ENCODE measurements around the gene FXYD7. TPM values are rescaled to one million over a fixed set of nuclear protein-coding genes. Genes with fewer than 3 reads are reported as not detected.

Gene FXYD7
- total and polyA plus RNA-seq, 4 experiments from 2014 or later = 5.5 to 11.1 (median 9.9) TPM

- Mint-ChIP-seq H3K4me1 (peaks cover 29 to 61% (median 39%) of the 10 kb centered on the region in 4 donors), H3K27ac (peak overlapping the region; percentile 98 to 99 (median 99)), H3K9me3 (no peaks in the 10 kb centered on the region), H3K4me3 (peak overlapping the region; percentile 98 to 100 (median 99)), H3K36me3 (peaks cover 29 to 41% of the 10 kb centered on the region in 2 donors), H3K27me3 (no peaks in the 10 kb centered on the region)
- H3K4me3 ChIP-seq (ENCODE audit: low read length in 2 of 2) = peak overlapping the region; percentile 91 to 95
- intact Hi-C loops (cut with micrococcal nuclease) = loop anchor here (1.0 to 5.0 kb wide), 3 partner anchors 13 to 57 kb away; no protein-coding TSS in a partner anchor
- peak overlapping the region; percentile 91 for H3K27ac ChIP-seq (ENCODE audit: low read depth, low read length)
- H3K36me3 ChIP-seq (ENCODE audit: insufficient read depth, low read length) = peaks cover 23% of the 10 kb centered on the region
- ChIA-PET CTCF (ENCODE audit: partially characterized antibody) (interaction anchor here (0.7 to 4.2 kb wide), 25 partner anchors 9 to 110 kb away, joined by 3 to 90 read pairs (median 6); partner anchors contain the start of genes FXYD7 and LGI4), POLR2A (ENCODE audit: partially characterized antibody) (interaction anchor here (0.7 to 10.5 kb wide), 18 partner anchors 8 to 115 kb away, joined by 3 to 140 read pairs (median 7); partner anchors contain the start of genes FXYD7 and USF2)
- no peaks in the 10 kb centered on the region for H3K27me3 ChIP-seq (ENCODE audit: insufficient read depth, low read length)
- H3K4me1 ChIP-seq (ENCODE audit: insufficient read depth, low read length) = peaks cover 47% of the 10 kb centered on the region
- DNase-seq = peak; percentile 67 to 76 (median 72)
- no peaks in the 10 kb centered on the region for H3K9me3 ChIP-seq (ENCODE audit: control insufficient read depth in 1 of 2, low read length in 2 of 2)
These were observed 10.9 kb downstream of the FXYD7 start for GRCh38 chr19:35153701-35154524.

- H3K4me1 Mint-ChIP-seq = peaks cover 35 to 68% (median 46%) of the 10 kb centered on the region in 4 donors
- peak; percentile 60 to 84 (median 64) for DNase-seq
- intact Hi-C loops (cut with micrococcal nuclease) = loop anchor here (1.0 to 5.0 kb wide), 2 partner anchors 42 to 57 kb away; no protein-coding TSS in a partner anchor
These were observed 11.7 kb downstream of the FXYD7 start, which contains the start of gene FXYD5 for GRCh38 chr19:35154525-35155406. FXYD5 (plus strand) TSS chr19:35154735; CDS start chr19:35155551, 816 bp downstream.

GRCh38 chr19:35155441-35155840 lies 12.4 kb downstream of the FXYD7 start:
- Mint-ChIP-seq H3K4me3 (peak overlapping the region; percentile 98 to 100 (median 99)), H3K27me3 (no peaks in the 10 kb centered on the region), H3K36me3 (peaks cover 40 to 53% of the 10 kb centered on the region in 2 donors), H3K27ac (peak overlapping the region; percentile 98 to 99 (median 99)), H3K4me1 (peaks cover 35 to 70% (median 45%) of the 10 kb centered on the region in 4 donors), H3K9me3 (no peaks in the 10 kb centered on the region)
- Histone ChIP-seq H3K27ac (ENCODE audit: low read depth, low read length) (peak overlapping the region; percentile 91), H3K36me3 (ENCODE audit: insufficient read depth, low read length) (peaks cover 38% of the 10 kb centered on the region), H3K4me3 (ENCODE audit: low read length in 2 of 2) (peak overlapping the region; percentile 91 to 95), H3K27me3 (ENCODE audit: insufficient read depth, low read length) (no peaks in the 10 kb centered on the region), H3K9me3 (ENCODE audit: control insufficient read depth in 1 of 2, low read length in 2 of 2) (no peaks in the 10 kb centered on the region), H3K4me1 (ENCODE audit: insufficient read depth, low read length) (peaks cover 56% of the 10 kb centered on the region)
- intact Hi-C loops (cut with micrococcal nuclease) = no loop called here
- no peak for DNase-seq
- ChIA-PET POLR2A (ENCODE audit: partially characterized antibody) (interaction anchor here (0.8 to 10.5 kb wide), 8 partner anchors 12 to 308 kb away, joined by 3 to 140 read pairs (median 24); partner anchors contain the start of genes FXYD7 and USF2), CTCF (ENCODE audit: partially characterized antibody) (interaction anchor here (2.5 to 2.8 kb wide), 2 partner anchors 14 to 80 kb away, joined by 8 to 18 read pairs; partner anchors contain the start of gene FXYD7)

More at GRCh38 chr19:35154525-35155406, 11.7 kb downstream of the FXYD7 start, which contains the start of gene FXYD5:
- H3K9me3 Mint-ChIP-seq = no peaks in the 10 kb centered on the region
- H3K36me3 ChIP-seq (ENCODE audit: insufficient read depth, low read length) = peaks cover 32% of the 10 kb centered on the region
- H3K27ac ChIP-seq (ENCODE audit: low read depth, low read length) = peak within 1 kb of the TSS; percentile 91
- ChIA-PET POLR2A (ENCODE audit: partially characterized antibody) (interaction anchor here (0.8 to 10.5 kb wide), 16 partner anchors 12 to 309 kb away, joined by 3 to 140 read pairs (median 12); partner anchors contain the start of genes FXYD7 and USF2), CTCF (ENCODE audit: partially characterized antibody) (interaction anchor here (0.7 to 4.2 kb wide), 18 partner anchors 8 to 88 kb away, joined by 3 to 90 read pairs (median 6); partner anchors contain the start of genes FXYD7 and LGI4)
- peak within 1 kb of the TSS; percentile 98 to 99 (median 99) for H3K27ac Mint-ChIP-seq
- peak within 1 kb of the TSS; percentile 98 to 100 (median 99) for H3K4me3 Mint-ChIP-seq
- H3K27me3 Mint-ChIP-seq = no peaks in the 10 kb centered on the region
- H3K36me3 Mint-ChIP-seq = peaks cover 37 to 49% of the 10 kb centered on the region in 2 donors
- H3K9me3 ChIP-seq (ENCODE audit: control insufficient read depth in 1 of 2, low read length in 2 of 2) = no peaks in the 10 kb centered on the region
- peaks cover 56% of the 10 kb centered on the region for H3K4me1 ChIP-seq (ENCODE audit: insufficient read depth, low read length)
- H3K4me3 ChIP-seq (ENCODE audit: low read length in 2 of 2) = peak within 1 kb of the TSS; percentile 91 to 95
- H3K27me3 ChIP-seq (ENCODE audit: insufficient read depth, low read length) = no peaks in the 10 kb centered on the region

GRCh38 chr19:35155981-35156672 lies 13.1 kb downstream of the FXYD7 start:
- POLR2A ChIA-PET (ENCODE audit: partially characterized antibody) = interaction anchor here (3.4 to 10.5 kb wide), 4 partner anchors 13 to 84 kb away, joined by 24 to 140 read pairs (median 118); partner anchors contain the start of gene FXYD7
- no peaks in the 10 kb centered on the region for H3K9me3 Mint-ChIP-seq
- peaks cover 45% of the 10 kb centered on the region for H3K36me3 ChIP-seq (ENCODE audit: insufficient read depth, low read length)
- H3K9me3 ChIP-seq (ENCODE audit: control insufficient read depth in 1 of 2, low read length in 2 of 2) = no peaks in the 10 kb centered on the region
- H3K4me1 ChIP-seq (ENCODE audit: insufficient read depth, low read length) = peaks cover 63% of the 10 kb centered on the region
- H3K27ac ChIP-seq (ENCODE audit: low read depth, low read length) = peak overlapping the region; percentile 91
- peaks cover 47 to 60% of the 10 kb centered on the region in 2 donors for H3K36me3 Mint-ChIP-seq
- DNase-seq = no peak
- intact Hi-C loops (cut with micrococcal nuclease) = no loop called here
- CTCF ChIA-PET (ENCODE audit: partially characterized antibody) = interaction anchor here (2.8 kb wide), 1 partner anchor 14 kb away, joined by 8 read pairs; the partner anchor contains the start of gene FXYD7
- H3K4me3 Mint-ChIP-seq = peak overlapping the region; percentile 98 to 100 (median 99)
- H3K4me1 Mint-ChIP-seq = peaks cover 35 to 74% (median 47%) of the 10 kb centered on the region in 4 donors
- H3K4me3 ChIP-seq (ENCODE audit: low read length in 2 of 2) = peak overlapping the region; percentile 91 to 95
- no peaks in the 10 kb centered on the region for H3K27me3 Mint-ChIP-seq
- H3K27me3 ChIP-seq (ENCODE audit: insufficient read depth, low read length) = no peaks in the 10 kb centered on the region
- peak overlapping the region; percentile 98 to 99 (median 99) for H3K27ac Mint-ChIP-seq

- peak overlapping the region in 1 of 2 donors; percentile 91 for H3K4me3 ChIP-seq (ENCODE audit: low read length in 2 of 2)
- peaks cover 37 to 79% (median 51%) of the 10 kb centered on the region in 4 donors for H3K4me1 Mint-ChIP-seq
- H3K27me3 Mint-ChIP-seq = no peaks in the 10 kb centered on the region
- peak overlapping the region; percentile 98 to 99 (median 99) for H3K27ac Mint-ChIP-seq
- no peaks in the 10 kb centered on the region for H3K9me3 ChIP-seq (ENCODE audit: control insufficient read depth in 1 of 2, low read length in 2 of 2)
- peak overlapping the region; percentile 98 to 100 (median 99) for H3K4me3 Mint-ChIP-seq
- ChIA-PET POLR2A (ENCODE audit: partially characterized antibody) (interaction anchor here (3.4 to 10.5 kb wide), 4 partner anchors 14 to 83 kb away, joined by 24 to 140 read pairs (median 118); partner anchors contain the start of gene FXYD7), CTCF (ENCODE audit: partially characterized antibody) (interaction anchor here (2.8 kb wide), 1 partner anchor 15 kb away, joined by 8 read pairs; the partner anchor contains the start of gene FXYD7)
- H3K36me3 Mint-ChIP-seq = peaks cover 52 to 65% of the 10 kb centered on the region in 2 donors
- peaks cover 67% of the 10 kb centered on the region for H3K4me1 ChIP-seq (ENCODE audit: insufficient read depth, low read length)
- H3K9me3 Mint-ChIP-seq = no peaks in the 10 kb centered on the region
- peak overlapping the region; percentile 91 for H3K27ac ChIP-seq (ENCODE audit: low read depth, low read length)
- peaks cover 50% of the 10 kb centered on the region for H3K36me3 ChIP-seq (ENCODE audit: insufficient read depth, low read length)
- H3K27me3 ChIP-seq (ENCODE audit: insufficient read depth, low read length) = no peaks in the 10 kb centered on the region
- intact Hi-C loops (cut with micrococcal nuclease) = no loop called here
- DNase-seq = no peak
These were observed 13.6 kb downstream of the FXYD7 start for GRCh38 chr19:35156673-35157014.
